HEK293 (cell line): ENCODE data around the gene MATN1.

ENCODE experiments used
- CTCF ChIA-PET: fragments of 350-600 bp; formaldehyde crosslinking; extraction: SDS; loops from one replicate; lab custom pipeline; 2021; ENCODE audit warnings: antibody characterized with exemption; lab: Yijun Ruan, JAX
- POLR2A ChIA-PET: fragments of 300-600 bp; formaldehyde crosslinking; extraction: SDS; loops from one replicate; lab custom pipeline; 2020; ENCODE audit warnings: antibody characterized with exemption, inconsistent platforms; lab: Yijun Ruan, JAX
- H3K27ac ChIP-seq: fragments of 200-500 bp; sonication (Bioruptor generic); 2 replicates; pipeline ENCODE4 v1.5.1; 2014; ENCODE audit warnings: low read depth, low read length, control low read depth, inconsistent platforms; ENCODE audit errors: extremely low read depth
- H3K36me3 ChIP-seq, 2 experiments: fragments of 200-500 bp in 1 of 2; sonication (Bioruptor generic) in 1 of 2; 1 replicate in 1 of 2; 2 replicates in 1 of 2; pipeline ENCODE4 v1.5.1; 2014 to 2017; ENCODE audit warnings: inconsistent platforms in 2 of 2, low read length in 2 of 2; ENCODE audit not compliant: control insufficient read depth in 2 of 2, insufficient read depth in 1 of 2
- H3K4me1 ChIP-seq: fragments of 200-500 bp; sonication (Bioruptor generic); 2 replicates; pipeline ENCODE4 v1.5.1; 2014; ENCODE audit warnings: mild to moderate bottlenecking, low read length, inconsistent platforms; ENCODE audit not compliant: control insufficient read depth, insufficient read depth
- H3K4me3 ChIP-seq: 2 replicates; pipeline ENCODE4 v1.5.1; 2011; ENCODE audit warnings: low read depth, mild to moderate bottlenecking, control low read depth, low read length, moderate library complexity
- H3K9me3 ChIP-seq: fragments of 200-500 bp; sonication (Bioruptor generic); 2 replicates; pipeline ENCODE4 v1.5.1; 2014; ENCODE audit warnings: low read depth, low read length, inconsistent platforms; ENCODE audit not compliant: control insufficient read depth, insufficient read depth
- GFI1B ChIP-seq: fragments of 450-650 bp; formaldehyde crosslinking; IDR thresholded peaks from 2 replicates; pipeline ENCODE4 v1.5.1; 2016; ENCODE audit warnings: missing biosample characterization, missing genetic modification characterization
- HIC1 ChIP-seq: fragments of 450-650 bp; formaldehyde crosslinking; IDR thresholded peaks from 2 replicates; pipeline ENCODE4 v1.5.1; 2016; ENCODE audit warnings: missing biosample characterization, missing genetic modification characterization
- HOXD13 ChIP-seq: sonication (generic); formaldehyde crosslinking; IDR thresholded peaks from 2 replicates; pipeline ENCODE4 v1.8.0; 2022; ENCODE audit warnings: missing genetic modification reagents, borderline replicate concordance
- KLF16 ChIP-seq: fragments of 450-650 bp; formaldehyde crosslinking; IDR thresholded peaks from 2 replicates; pipeline ENCODE4 v1.5.1; 2017; ENCODE audit warnings: missing biosample characterization, missing genetic modification characterization
- REPIN1 ChIP-seq: fragments of 450-650 bp; formaldehyde crosslinking; IDR thresholded peaks from 2 replicates; pipeline ENCODE4 v1.5.1; 2017; ENCODE audit warnings: missing biosample characterization, missing genetic modification characterization, low read depth
- SALL2 ChIP-seq: fragments of 450-650 bp; formaldehyde crosslinking; IDR thresholded peaks from 2 replicates; pipeline ENCODE4 v1.5.0; 2017; ENCODE audit warnings: missing biosample characterization, mild to moderate bottlenecking, missing genetic modification characterization, borderline replicate concordance
- SP2 ChIP-seq: fragments of 450-650 bp; formaldehyde crosslinking; IDR thresholded peaks from 2 replicates; pipeline ENCODE4 v1.5.1; 2016; ENCODE audit warnings: missing biosample characterization, missing genetic modification characterization
- WT1 ChIP-seq: fragments of 450-650 bp; formaldehyde crosslinking; IDR thresholded peaks from 2 replicates; pipeline ENCODE4 v1.5.1; 2016; ENCODE audit warnings: missing biosample characterization, missing genetic modification characterization
- ZBTB48 ChIP-seq: fragments of 450-650 bp; formaldehyde crosslinking; IDR thresholded peaks from 2 replicates; pipeline ENCODE4 v1.5.1; 2016; ENCODE audit warnings: missing biosample characterization, missing genetic modification characterization
- ZNF10 ChIP-seq: fragments of 450-650 bp; formaldehyde crosslinking; IDR thresholded peaks from 2 replicates; pipeline ENCODE4 v1.5.1; 2017; ENCODE audit warnings: missing biosample characterization, missing genetic modification characterization
- ZNF155 ChIP-seq: fragments of 450-650 bp; formaldehyde crosslinking; IDR thresholded peaks from 2 replicates; pipeline ENCODE4 v1.5.1; 2016; ENCODE audit warnings: missing biosample characterization, missing genetic modification characterization
- ZNF221 ChIP-seq: fragments of 450-650 bp; formaldehyde crosslinking; IDR thresholded peaks from 2 replicates; pipeline ENCODE4 v1.5.1; 2017; ENCODE audit warnings: missing biosample characterization, missing genetic modification characterization, borderline replicate concordance
- ZNF292 ChIP-seq: fragments of 450-650 bp; formaldehyde crosslinking; IDR thresholded peaks from 2 replicates; pipeline ENCODE4 v1.5.1; 2016; ENCODE audit warnings: low read depth, missing biosample characterization, missing genetic modification characterization, borderline replicate concordance
- ZNF362 ChIP-seq: fragments of 450-650 bp; formaldehyde crosslinking; IDR thresholded peaks from 2 replicates; pipeline ENCODE4 v1.5.1; 2016; ENCODE audit warnings: missing biosample characterization, missing genetic modification characterization
- ZNF433 ChIP-seq: fragments of 450-650 bp; formaldehyde crosslinking; IDR thresholded peaks from 2 replicates; pipeline ENCODE4 v1.5.1; 2016; ENCODE audit warnings: missing biosample characterization, missing genetic modification characterization, low read depth
- ZNF518A ChIP-seq: fragments of 450-650 bp; formaldehyde crosslinking; conservative IDR thresholded peaks from 2 replicates; pipeline ENCODE4 v1.5.1; 2016; ENCODE audit warnings: low read depth, missing biosample characterization, missing genetic modification characterization
- ZNF624 ChIP-seq: fragments of 450-650 bp; formaldehyde crosslinking; IDR thresholded peaks from 2 replicates; pipeline ENCODE4 v1.5.1; 2017; ENCODE audit warnings: missing biosample characterization, missing genetic modification characterization
- ZNF664 ChIP-seq: fragments of 450-650 bp; formaldehyde crosslinking; IDR thresholded peaks from 2 replicates; pipeline ENCODE4 v1.5.1; 2016; ENCODE audit warnings: missing biosample characterization, missing genetic modification characterization
- TF ChIP-seq, protein P1 (sequence below): fragments of 450-650 bp; formaldehyde crosslinking; IDR thresholded peaks from 2 replicates; pipeline ENCODE4 v1.5.1; 2016; ENCODE audit warnings: missing biosample characterization, missing genetic modification characterization
- TF ChIP-seq, protein P2 (sequence below): fragments of 450-650 bp; formaldehyde crosslinking; IDR thresholded peaks from 2 replicates; pipeline ENCODE4 v1.5.1; 2016; ENCODE audit warnings: missing biosample characterization, missing genetic modification characterization
- TF ChIP-seq, protein P3 (sequence below): fragments of 450-650 bp; formaldehyde crosslinking; IDR thresholded peaks from 2 replicates; pipeline ENCODE4 v1.5.1; 2016; ENCODE audit warnings: missing biosample characterization, missing genetic modification characterization

The MATN1 gene

DNA sequence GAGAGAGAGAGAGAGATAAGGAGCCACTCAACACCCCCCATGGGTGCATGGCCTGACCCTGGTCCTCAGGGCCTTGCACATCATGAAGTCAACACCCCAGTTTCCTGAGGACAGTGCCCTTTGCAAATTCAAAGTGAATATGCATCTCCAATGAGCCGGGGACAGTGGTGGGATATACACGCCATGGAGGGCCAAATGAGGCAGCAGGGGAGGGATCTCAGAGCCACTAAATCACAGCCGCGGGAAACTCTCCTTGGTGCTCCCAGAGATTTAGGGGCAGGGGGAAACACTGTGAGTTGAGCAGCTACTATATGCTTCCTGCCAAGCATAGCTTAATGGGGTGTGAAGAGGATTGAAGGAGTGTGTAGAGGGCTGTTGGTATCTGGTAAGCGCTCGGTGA lies 35.5 kb downstream of the MATN1 start:
- no peak overlapping the region for H3K4me3 ChIP-seq
- no peak overlapping the region for H3K27ac ChIP-seq
- H3K4me1 ChIP-seq = no peaks in the 10 kb centered on the region; the same call in 1 of the 2 replicates
- POLR2A ChIA-PET = no interaction called here
- TF ChIP-seq ZNF292 (tag by site-specific recombination) (no peak), KLF16 (no peak), ZNF664 (tag by site-specific recombination) (0 out of 2 replicates have a peak, but pooled peaks have one; percentile 12), ZNF221 (tag by site-specific recombination) (no peak), HIC1 (tag by site-specific recombination) (no peak)
- TF ChIP-seq, all 188 proteins: peak for 1
- H3K9me3 ChIP-seq = no peaks in the 10 kb centered on the region
- no peaks in the 10 kb centered on the region for H3K36me3 ChIP-seq
- CTCF ChIA-PET = no interaction called here

- Histone ChIP-seq H3K4me3 (no peak overlapping the region), H3K9me3 (no peaks in the 10 kb centered on the region), H3K36me3 (no peaks in the 10 kb centered on the region), H3K4me1 (no peaks in the 10 kb centered on the region; the same call in 1 of the 2 replicates), H3K27ac (no peak overlapping the region)
- POLR2A ChIA-PET = no interaction called here
- CTCF ChIA-PET = interaction anchor here (0.6 to 0.7 kb wide), 2 partner anchors 1070 to 1222 kb away, joined by 3 read pairs; no protein-coding TSS in a partner anchor
- TF ChIP-seq ZNF624 (tag by site-specific recombination) (no peak), HOXD13 (CRISPR knock-in tag) (no peak), REPIN1 (tag by site-specific recombination) (no peak), ZNF10 (tag by site-specific recombination) (no peak), ZNF362 (tag by site-specific recombination) (no peak), ZNF433 (tag by site-specific recombination) (no peak), ZBTB48 (tag by site-specific recombination) (no peak), SALL2 (tag by site-specific recombination) (no peak), ZNF518A (tag by site-specific recombination) (no peak), WT1 (tag by site-specific recombination) (no peak), ZNF155 (tag by site-specific recombination) (no peak), GFI1B (tag by site-specific recombination) (no peak), SP2 (tag by site-specific recombination) (no peak)
- TF ChIP-seq, protein P1, sequence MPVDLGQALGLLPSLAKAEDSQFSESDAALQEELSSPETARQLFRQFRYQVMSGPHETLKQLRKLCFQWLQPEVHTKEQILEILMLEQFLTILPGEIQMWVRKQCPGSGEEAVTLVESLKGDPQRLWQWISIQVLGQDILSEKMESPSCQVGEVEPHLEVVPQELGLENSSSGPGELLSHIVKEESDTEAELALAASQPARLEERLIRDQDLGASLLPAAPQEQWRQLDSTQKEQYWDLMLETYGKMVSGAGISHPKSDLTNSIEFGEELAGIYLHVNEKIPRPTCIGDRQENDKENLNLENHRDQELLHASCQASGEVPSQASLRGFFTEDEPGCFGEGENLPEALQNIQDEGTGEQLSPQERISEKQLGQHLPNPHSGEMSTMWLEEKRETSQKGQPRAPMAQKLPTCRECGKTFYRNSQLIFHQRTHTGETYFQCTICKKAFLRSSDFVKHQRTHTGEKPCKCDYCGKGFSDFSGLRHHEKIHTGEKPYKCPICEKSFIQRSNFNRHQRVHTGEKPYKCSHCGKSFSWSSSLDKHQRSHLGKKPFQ (tag by site-specific recombination) = no peak
- TF ChIP-seq, protein P2, sequence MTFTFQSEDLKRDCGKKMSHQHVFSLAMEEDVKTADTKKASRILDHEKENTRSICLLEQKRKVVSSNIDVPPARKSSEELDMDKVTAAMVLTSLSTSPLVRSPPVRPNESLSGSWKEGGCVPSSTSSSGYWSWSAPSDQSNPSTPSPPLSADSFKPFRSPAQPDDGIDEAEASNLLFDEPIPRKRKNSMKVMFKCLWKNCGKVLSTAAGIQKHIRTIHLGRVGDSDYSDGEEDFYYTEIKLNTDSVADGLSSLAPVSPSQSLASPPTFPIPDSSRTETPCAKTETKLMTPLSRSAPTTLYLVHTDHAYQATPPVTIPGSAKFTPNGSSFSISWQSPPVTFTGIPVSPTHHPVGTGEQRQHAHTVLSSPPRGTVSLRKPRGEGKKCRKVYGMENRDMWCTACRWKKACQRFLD (tag by site-specific recombination) = no peak
- TF ChIP-seq, protein P3, sequence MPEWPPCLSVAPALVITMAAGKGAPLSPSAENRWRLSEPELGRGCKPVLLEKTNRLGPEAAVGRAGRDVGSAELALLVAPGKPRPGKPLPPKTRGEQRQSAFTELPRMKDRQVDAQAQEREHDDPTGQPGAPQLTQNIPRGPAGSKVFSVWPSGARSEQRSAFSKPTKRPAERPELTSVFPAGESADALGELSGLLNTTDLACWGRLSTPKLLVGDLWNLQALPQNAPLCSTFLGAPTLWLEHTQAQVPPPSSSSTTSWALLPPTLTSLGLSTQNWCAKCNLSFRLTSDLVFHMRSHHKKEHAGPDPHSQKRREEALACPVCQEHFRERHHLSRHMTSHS = no peak
Measured at GRCh38 chr1:30686236-30686935, 37.0 kb downstream of the MATN1 start.
